Diencephalon (tissue), 1 donor: ENCODE data around the gene HPX. TPM values are rescaled to one million over a fixed set of nuclear protein-coding genes. Genes with fewer than 3 reads are reported as not detected.

Source experiments
- total RNA-seq: library from RNA; depleted of rRNA; stranded (reverse); fragments of >200 nt; gene quantifications from one replicate; pipeline ENCODE4 v1.2.3, GENCODE V29; 2014

HPX gene
- 2.1 TPM for total RNA-seq

GRCh38 chr11:6440906-6441358 lies at the start of gene HPX:
Gene HPX (minus strand): TSS chr11:6440987. CDS start chr11:6440963, 24 bp downstream.

GRCh38 chr11:6481012-6481923 lies 40.5 kb upstream of the HPX start, which contains the start of the genes ARFIP2 and TIMM10B:
Gene ARFIP2 (minus strand): TSS chr11:6481331. CDS start chr11:6480421, 910 bp downstream.
Gene TIMM10B (plus strand): TSS chr11:6481501. CDS start chr11:6481517, 16 bp downstream.

GRCh38 chr11:6473451-6474412 lies 32.9 kb upstream of the HPX start, which contains the start of gene TRIM3:
Gene TRIM3 (minus strand): TSS chr11:6473941. CDS start chr11:6465695, 8,246 bp downstream.

GRCh38 chr11:6419009-6419631 lies 21.7 kb downstream of the HPX start, which contains the start of gene APBB1:
Gene APBB1 (minus strand): TSS chr11:6419094. CDS start chr11:6411347, 7,747 bp downstream.

GRCh38 chr11:6389905-6390717 lies 50.7 kb downstream of the HPX start, which contains the start of gene SMPD1:
Gene SMPD1 (plus strand): TSS chr11:6390474. CDS start chr11:6390599, 125 bp downstream.

Other genes with a start within 250 kb of the HPX start
- not detected for gene OR52W1, start 241.8 kb downstream of the HPX start, total RNA-seq
- not detected for gene C11orf42, start 235.4 kb downstream of the HPX start, total RNA-seq
- 16.1 TPM for gene FHIP1B, start 206.4 kb downstream of the HPX start, total RNA-seq
- gene CNGA4, start 201.9 kb downstream of the HPX start, total RNA-seq, result 0.23 TPM
- 2.5 TPM for gene CCKBR, start 181.1 kb downstream of the HPX start, total RNA-seq
- gene CAVIN3, start 120.5 kb downstream of the HPX start, total RNA-seq, result 2.5 TPM
- 15.0 TPM for gene SMPD1, start 50.5 kb downstream of the HPX start, total RNA-seq
- gene APBB1, start 21.9 kb downstream of the HPX start, total RNA-seq, result 266 TPM
- gene TRIM3, start 33.0 kb upstream of the HPX start, total RNA-seq, result 48.4 TPM
- gene ARFIP2, start 40.3 kb upstream of the HPX start, total RNA-seq, result 37.6 TPM
- 27.2 TPM for gene TIMM10B, start 40.5 kb upstream of the HPX start, total RNA-seq
- 6.5 TPM for gene DNHD1, start 56.3 kb upstream of the HPX start, total RNA-seq
- gene RRP8, start 162.6 kb upstream of the HPX start, total RNA-seq, result 13.1 TPM
- 51.2 TPM for gene ILK, start 162.8 kb upstream of the HPX start, total RNA-seq
- 14.8 TPM for gene TAF10, start 171.2 kb upstream of the HPX start, total RNA-seq
- 16.8 TPM for gene TPP1, start 178.4 kb upstream of the HPX start, total RNA-seq
- gene DCHS1, start 214.8 kb upstream of the HPX start, total RNA-seq, result 48.4 TPM
- 23.5 TPM for gene MRPL17, start 242.4 kb upstream of the HPX start, total RNA-seq